NCI-H1105 treated with DMSO at 0.1 percent for 48 hours (cell line): ENCODE results near the gene SMG6.
"Not testable (repeated sequence)": the region's sequence is repeated elsewhere in the genome, so short reads cannot be mapped to it uniquely, and the experiment has no call there.

Experiments used
- DNase-seq: peaks from one replicate; lab custom pipeline; 2025; lab: John Stamatoyannopoulos, UW

Gene SMG6

DNA sequence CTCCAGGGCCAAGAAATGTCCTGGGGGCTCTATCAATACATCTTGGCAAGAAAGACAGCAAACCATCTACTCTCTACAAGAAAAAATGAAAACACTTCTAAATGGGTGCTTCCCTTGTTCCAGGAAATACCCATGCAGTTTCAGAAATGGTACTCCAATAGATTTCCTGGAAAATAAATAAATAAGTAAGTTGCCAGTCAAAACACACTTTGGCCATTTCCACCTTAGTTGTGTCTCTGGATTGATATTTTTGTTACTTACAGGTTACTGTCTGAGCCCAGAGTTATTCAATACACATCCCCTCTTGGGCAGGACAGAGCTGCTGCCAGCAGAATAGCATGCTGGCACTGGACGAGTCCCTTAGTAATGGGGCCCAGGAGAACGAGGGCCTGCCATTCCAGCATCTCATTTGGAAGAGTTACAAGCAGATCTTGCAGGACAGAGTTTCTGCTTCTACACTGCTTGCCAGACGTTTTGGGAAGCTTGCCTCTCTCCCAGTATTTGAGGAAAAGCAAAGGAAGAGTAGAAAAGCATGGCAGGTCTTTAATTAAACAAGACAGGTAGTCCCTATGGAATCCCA, 100.5 kb downstream of the SMG6 start:
- DNase-seq = no peak

DNA sequence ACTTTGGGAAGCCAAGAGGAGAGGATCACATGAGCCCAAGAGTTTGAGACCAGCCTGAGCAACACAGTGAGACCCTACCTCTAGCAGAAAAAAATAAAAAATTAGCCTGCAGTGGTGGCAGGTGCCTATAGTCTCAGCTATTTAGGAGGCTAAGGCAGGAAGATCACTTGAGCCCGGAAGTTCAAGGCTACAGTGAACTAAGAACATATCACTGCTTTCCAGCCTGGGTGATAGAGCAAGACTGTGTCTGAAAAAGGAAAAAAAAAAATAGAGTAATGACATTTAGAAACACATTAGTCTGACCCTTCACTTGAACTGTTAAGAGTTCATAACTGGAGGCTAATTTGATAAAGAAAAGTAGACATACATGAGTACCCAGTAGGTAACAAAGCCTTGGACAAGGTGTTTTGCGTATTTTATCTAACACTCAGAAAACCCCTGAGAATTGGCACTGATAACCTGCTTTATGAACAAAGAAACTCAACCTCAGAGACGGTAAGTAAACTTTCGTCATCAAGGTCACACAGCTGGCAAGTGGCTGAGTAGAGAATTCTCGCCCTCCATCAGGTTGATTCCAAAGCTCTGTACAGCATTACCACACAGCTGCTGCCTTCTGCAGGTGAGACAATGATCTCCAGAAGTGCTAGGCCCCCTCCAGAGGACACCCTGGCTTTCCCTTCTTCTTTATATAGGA, 101.1 kb downstream of the SMG6 start:
- no peak for DNase-seq

DNA sequence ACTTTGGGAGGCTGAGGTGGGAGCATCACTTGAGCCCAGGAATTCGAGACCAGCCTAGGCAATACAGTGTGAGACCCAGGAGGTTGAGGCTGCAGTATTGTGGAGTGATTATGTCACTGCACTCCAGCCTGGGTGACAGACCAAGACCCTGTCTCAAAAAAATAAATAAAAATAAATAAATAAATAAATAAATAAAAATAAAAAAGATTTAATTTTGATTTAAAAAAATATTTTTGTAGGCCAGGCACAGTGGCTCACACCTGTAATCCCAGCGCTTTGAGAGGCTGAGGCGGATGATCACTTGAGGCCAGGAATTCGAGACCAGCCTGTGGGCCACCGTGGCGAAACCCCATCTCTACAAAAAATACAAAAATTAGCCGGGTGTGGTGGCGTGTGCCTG, 104.2 kb downstream of the SMG6 start:
- not testable (repeated sequence) for DNase-seq

DNA sequence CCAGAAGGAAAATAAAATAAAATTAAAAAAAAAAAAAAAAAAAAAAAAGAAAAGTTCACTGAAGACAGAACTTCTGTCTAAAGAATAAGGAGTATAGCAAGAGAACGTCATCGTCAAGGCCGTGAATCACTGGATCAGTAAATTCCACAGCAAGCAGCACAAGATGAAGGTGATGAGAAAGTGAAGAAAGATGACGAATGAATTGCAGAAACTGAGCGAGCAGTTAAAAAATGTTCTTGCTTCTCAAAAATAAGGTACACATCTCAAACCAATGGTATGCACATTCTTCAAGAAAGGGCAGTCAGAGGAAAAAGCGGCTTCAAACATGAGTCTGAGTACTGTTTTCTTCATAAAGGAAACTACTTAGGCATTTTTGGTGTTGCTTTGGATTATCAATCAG, 104.7 kb downstream of the SMG6 start:
- no peak for DNase-seq

DNA sequence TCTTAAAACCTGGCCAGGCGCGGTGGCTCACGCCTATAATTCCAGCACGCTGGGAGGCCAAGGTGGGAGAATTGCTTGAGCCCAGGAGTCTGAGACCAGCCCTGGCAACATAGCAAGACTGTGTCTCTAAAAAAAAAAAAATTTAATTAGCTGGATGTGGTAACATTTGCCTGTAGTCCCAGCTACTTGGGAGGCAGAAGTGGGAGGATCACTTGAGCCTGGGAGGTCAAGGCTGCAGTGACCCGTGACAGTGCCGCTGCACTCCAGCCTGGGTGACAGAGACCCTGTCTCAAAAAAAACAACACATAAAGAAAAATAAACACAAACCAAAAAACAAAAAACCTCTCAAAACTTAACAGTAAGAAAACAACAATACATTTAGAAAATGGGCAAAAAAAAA, 106.3 kb downstream of the SMG6 start:
- no peak for DNase-seq

DNA sequence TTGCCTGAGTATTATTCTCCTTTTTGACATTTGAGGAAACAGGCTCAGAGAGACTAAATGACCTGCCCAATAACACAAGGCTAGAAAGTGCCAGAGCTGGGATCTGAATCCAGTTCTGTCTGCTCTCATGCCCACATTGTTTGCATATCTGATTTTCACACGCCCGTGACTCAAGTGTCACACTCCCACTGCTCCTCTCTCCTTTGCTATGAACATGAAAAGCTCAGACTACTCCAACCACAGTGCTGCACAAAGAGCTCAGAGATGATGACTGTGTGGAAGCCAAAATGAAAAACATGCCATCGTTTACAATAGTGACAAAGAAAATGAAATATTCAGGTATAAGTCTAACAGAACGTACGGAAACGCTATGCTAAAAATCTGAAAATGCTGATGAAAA, 107.9 kb downstream of the SMG6 start:
- DNase-seq = no peak

DNA sequence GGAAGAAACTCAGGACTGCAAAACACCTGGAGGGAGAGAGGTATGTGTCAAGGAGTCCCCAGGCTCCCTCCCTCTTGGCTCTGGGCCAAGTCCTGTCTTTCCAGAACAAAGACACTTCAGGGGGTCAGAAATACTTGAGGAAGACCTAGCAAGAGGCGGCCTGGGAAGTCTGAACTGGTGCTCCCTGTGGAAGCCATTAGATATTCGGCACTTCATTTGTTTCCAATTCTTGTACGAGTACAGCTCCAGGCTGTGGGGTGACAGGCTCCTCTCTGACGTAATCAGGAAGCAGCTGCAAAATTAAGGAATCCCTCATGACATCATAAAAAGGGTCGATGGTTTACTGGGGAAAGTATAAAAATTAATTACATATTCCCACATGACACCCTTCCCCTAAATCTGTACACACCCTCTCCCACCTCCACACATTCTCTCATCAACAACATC, 108.7 kb downstream of the SMG6 start:
- DNase-seq = no peak

DNA sequence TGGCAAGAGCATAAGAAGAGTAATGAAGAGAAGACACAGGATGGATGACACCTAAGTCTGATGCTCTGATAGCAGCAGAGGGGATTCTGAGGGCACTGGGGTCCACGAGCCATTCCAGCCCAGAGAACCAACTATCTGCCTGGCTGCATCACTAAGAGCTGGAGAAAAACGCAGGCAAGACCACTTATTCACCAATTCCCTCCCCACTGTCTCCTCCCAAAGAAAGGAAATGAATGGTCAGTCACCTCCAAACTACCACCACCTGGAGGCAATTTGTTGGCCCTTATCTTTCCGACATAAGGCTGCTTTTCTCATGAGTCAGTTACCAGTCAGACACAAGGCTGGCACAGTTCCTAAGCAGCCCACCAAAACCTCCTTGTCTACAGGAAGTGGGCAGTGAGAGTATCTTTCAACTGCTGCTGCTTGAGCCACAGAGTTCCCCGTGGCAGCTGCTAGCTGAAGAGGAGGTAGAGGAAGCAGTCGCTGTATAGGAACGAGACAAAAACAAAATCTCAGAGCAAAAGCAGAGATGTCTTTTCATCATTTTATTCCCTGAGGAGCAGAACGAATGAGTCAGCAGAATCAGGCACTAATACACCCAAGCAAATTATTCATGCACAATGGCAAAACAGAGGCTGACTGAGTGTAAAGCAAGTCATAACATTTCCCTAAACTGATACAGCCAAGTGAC, 111.1 kb downstream of the SMG6 start:
- DNase-seq = no peak

DNA sequence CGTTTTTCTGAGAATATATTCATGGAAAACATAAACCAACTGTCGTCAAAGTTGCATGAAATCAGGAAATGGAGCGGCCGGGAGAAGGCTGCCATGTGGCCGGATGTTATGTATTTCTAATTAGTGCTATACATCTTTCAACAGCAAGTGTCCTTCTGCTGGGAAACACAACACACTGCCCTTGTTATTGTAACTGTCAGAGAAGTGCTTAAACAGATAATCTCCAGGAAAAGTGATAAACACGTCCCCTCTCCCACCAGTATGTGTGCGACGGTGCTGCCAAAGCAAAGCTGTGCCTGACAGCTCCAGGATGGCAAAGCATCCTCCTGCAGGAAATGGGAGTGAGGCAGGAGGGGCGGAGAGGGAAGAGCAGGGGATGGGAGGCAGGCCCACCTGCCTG, 111.8 kb downstream of the SMG6 start:
- DNase-seq = no peak

DNA sequence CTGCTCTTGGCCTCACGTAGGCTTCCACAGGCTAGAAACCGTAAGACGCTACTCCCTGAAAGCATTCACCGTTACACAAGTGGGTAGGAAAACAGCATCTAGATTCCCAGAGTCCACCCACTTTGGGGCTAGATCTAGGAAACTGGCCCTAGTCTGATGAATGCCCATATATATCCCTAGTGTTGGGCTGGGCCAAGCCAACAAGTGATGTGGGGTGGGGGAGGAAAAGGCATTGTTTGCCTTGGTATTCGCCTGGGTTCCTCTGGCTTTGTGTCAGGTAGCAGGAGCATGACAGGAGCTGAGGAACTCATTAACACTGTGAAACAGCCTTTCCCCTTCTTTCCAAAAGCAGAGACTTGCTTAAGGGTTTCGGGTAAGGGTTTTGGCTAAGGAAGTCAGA, 112.4 kb downstream of the SMG6 start:
- no peak for DNase-seq

DNA sequence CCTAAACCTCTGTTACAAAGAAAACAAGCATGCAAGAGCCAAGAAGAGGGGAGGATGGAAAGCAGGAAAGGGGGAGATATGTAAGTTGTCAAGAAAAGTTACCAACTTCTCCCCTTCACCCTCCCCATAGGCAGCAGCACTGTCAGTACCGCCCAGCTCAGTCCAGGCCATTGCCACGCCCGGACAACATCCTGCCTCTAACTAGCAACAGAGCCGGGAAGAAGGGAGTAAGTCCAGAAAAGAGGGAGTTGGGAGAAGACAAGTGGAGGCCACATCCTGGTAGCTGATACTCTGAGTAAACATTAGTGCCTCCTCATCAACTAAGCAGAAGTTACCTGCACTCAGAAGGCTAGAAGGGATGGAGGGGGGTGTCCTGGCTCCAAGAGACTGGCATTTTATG, 113.6 kb downstream of the SMG6 start:
- DNase-seq = no peak

DNA sequence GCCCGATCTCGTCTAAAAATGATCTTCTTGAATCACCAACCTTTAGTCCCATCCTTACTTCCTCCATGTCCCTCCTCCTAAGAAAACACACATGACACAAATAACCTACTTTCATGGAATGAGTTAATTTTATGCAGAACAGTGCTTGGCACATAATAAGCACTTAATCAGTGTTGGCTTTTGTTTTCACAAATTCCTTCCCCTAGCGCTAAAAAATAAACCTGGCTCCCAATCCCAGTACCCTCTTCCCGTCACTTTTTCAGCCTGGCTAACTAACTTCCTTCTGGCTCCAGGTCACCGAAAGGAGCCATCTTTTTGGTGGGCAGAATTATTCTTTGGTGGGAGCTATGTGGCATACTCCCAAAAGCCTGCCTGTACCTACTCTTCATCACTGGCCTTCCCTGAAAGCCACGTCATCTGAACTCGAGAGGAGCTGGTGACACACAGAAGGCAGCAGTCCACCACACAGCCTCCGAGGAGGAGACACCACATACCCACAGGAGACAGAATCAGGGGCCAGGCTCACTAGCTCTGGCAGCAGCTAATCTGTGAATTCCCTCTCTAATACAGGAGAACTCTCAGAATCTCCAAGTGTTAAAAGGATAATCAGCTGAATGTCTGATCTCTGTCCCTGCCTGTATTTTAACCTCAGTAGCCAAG, 114.5 kb downstream of the SMG6 start:
- no peak for DNase-seq

DNA sequence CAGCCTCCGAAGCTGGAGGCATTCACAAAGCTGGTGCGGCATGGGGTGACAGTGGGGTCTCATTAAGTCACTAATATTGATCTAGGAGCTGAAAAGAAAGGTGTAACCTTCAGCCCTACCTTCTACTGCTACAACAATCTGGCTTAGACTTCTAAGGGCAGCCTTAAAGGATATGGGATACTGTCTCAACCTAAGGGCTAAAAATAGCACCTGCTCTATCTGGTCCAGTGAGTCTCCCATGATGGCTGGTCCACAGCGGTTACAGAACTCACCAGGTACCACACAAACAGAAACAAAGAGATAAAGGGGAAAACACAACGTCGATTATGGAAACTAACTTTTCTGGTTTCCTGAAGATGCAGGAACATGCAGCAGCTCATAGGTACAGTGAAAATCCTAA, 115.8 kb downstream of the SMG6 start:
- no peak for DNase-seq

DNA sequence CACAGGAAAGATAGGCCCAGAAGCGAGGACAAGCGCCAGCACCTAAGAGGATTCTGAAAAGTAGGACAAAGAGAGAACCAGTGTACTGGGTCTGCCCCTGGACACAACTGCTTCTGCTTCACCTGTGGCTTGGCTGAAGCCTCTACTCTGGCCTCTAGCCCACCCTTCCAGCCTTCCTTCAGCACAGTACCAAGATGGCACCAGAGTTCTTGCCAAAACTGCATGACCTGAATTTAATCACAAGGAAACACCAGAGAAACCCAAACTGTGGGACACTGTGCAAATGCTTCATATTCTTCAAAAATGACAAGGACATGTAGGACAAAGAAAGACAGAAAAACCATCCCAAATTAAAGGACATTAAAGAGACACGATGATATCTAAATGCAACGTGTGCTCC, 116.6 kb downstream of the SMG6 start:
- no peak for DNase-seq

DNA sequence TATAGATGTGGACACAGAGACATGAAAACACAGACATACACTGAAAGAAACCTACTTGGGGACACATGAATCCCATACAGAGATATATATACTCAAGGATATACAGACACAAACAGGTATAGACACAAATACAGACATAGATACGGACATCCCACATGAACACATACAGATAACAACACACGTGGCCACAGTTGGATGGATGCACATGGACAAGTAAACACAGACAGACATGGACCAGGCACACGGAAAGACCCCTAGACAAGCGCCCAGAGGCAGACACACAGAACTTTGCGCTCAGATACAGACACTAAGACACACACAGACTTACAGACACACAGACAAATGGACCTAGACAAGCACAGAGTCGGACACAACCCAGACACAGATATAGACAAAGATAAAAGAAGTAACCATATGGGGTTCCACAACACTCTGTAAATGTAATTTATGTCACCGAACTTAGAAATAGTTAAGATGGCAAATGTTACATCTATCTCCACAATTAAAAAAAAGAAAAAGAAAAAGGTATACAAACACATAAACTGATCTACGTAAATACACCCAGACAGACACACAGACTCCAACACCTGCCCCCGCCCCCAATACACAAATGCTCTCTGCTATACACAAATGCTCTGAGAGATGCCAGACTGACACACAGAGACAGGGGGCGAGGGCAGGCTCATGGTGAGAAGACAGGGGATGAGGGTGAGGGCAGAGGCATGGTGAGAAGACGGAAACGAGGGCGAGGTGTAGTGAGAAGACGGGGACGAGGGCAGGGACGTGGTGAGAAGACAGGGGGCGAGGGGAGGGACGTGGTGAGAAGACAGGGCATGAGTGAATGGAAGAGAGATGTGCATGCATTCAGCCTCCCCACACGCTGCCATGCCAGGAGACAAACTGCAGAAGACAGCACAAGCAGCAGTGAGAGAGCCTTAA, 118.3 kb downstream of the SMG6 start:
- DNase-seq = no peak

DNA sequence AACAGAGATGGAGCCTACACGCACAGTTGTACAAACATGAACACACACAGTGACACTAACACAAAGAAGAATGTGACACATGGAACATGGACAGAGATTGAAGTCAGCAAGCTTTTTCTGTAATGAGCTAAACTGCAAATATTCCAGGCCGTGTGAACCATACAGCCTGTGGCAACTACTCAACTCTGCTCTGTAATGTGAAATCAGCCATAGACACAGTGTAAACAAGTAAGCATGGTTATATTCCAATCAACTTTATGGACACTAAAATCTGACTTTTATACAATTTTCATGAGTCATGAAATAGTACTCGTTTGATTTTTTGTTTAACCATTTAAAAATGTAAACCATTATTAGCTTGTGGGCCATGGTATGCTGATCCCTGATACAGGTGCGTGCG, 120.2 kb downstream of the SMG6 start:
- no peak for DNase-seq

DNA sequence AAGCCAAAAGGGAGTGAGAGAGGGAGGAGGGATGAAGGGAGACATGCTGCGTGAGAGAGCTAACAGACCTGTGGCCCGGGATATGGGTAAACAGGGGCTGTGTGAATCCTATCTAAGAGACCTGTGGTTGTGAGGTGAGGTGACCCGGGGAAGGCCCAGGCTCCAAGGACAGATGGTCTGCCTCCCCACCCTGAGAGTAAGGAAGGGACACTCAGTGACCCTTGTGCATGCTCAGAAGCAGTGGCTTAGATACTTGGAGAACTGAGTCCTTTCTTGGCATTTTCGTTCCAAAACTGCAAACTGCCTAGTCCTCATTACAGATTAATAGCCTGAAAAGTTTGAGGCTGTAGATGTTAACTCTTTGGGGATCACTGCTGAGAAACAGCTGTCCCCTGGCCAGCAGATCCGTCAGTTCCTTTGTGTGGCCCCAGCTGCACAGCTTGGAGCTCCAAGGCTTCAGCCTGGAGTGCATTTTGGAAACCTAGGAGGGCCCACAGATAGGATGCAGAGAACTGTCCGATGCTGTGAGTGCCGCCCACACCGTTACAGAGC, 121.6 kb downstream of the SMG6 start:
- DNase-seq = no peak

DNA sequence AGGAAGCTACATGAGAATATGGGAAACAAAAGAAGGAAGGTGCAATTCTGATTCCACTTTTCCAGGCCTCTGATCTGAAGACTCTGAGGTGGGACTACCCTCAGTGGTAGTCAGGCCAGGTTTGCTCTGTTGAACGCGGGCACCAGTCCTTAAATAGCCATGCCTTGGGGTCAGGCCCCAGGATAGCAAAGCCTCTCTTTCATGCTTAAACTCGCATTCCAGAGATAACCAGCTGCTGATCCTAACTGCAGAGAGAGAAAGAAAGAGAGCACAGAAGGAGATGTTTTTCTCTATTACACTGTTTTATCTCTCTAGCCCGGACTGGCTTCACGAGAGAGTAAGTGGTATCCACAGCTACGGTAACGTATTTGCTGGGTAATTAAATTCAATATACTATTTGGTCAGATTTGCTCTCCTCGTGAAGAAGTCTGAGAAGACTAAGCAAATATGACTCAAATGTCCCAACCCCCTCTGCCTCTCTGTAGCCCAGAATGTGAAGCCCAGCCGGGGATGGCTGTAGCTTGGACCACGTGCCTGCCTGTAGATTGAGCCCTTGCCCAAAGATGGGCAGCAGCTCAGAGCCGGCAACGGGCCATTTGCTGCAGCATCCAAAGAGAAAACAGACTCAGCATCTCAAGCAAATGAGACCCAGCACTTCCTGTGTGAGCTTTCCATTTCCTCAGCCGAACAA, 122.2 kb downstream of the SMG6 start:
- DNase-seq = no peak

DNA sequence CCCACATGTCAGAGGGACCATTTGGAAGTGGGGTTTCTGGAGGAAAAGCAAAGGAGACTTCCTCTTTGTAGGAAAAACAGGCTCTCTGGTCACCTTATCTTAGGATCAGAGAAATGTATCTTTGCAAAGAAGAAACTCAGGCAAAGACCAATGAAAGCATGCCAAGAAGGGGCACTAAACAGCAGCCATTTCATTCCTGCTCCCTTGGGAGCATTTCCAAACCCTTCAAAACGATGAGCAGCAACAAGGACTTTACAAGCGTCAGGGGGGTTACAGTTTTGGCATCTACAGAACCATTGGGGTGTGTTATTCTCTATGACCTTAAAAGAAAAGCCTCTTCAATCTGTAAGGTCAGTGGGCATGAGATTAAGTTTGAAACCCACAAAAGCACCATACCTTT, 122.8 kb downstream of the SMG6 start:
- DNase-seq = no peak

DNA sequence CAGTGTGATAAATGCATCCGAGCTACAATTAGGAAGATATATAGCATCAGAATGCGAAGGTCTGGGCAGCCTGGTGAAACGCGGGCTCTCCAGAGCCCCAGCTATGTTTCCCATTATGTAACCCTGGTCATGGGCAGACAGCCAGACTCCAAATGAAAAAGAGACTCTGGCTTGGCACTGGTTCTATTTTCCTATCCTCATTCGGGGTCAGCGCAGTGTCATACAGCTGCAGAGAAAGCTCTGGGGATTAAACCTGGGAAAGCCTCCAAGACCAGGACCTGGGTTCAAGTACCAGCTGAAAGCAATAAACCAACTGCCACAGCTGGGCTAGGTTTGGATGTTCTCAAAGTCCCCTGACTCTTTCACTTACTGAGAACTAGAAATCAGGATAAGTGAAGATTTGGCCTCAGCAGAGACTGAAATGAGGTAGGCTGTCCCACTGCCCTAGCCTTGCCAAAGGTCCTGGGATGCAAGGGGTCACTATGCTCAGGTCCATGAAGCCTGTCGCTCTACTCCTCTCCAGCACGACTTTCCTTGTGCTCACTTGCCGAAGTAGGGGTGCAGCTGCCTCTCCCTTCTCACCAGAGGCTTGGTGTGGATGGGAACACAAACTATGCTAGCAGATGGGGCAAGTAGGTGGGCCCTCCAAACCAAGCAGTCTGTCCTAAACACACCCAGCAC, 123.8 kb downstream of the SMG6 start:
- peak; percentile 91 for DNase-seq
